HepG2 (cell line): Measurements from ENCODE around the gene RPS8.
"Not testable (repeated sequence)": the region's sequence is repeated elsewhere in the genome, so short reads cannot be mapped to it uniquely, and the experiment has no call there.

Experiments used
- CTCF ChIP-seq: sonication (generic); formaldehyde crosslinking; IDR thresholded peaks from 2 replicates; pipeline ENCODE4 v1.5.0; 2020; ENCODE audit warnings: mild to moderate bottlenecking, missing genetic modification reagents, moderate library complexity
- FOXA1 ChIP-seq, 2 experiments: fragments of 450-650 bp in 1 of 2; sonication (generic) in 1 of 2; formaldehyde crosslinking in 1 of 2; IDR thresholded peaks; 2 replicates each; pipeline versions ENCODE4 v1.4.0 to v1.6.1; 2016 to 2020; ENCODE audit warnings: missing genetic modification reagents in 1 of 2
- JDP2 ChIP-seq: sonication (generic); formaldehyde crosslinking; IDR thresholded peaks from 2 replicates; pipeline ENCODE4 v1.8.1; 2022; ENCODE audit warnings: missing genetic modification reagents, borderline replicate concordance
- MAFG ChIP-seq: sonication (generic); formaldehyde crosslinking; IDR thresholded peaks from 2 replicates; pipeline ENCODE4 v1.5.1; 2020; ENCODE audit warnings: mild to moderate bottlenecking, missing genetic modification reagents
- MTF1 ChIP-seq: sonication (generic); formaldehyde crosslinking; IDR thresholded peaks from 2 replicates; pipeline ENCODE4 v1.5.0; 2020; ENCODE audit warnings: missing genetic modification reagents
- SMAD3 ChIP-seq: sonication (generic); formaldehyde crosslinking; IDR thresholded peaks from 2 replicates; pipeline ENCODE4 v1.4.0; 2020; ENCODE audit warnings: missing genetic modification reagents
- SP4 ChIP-seq: sonication (generic); formaldehyde crosslinking; IDR thresholded peaks from 2 replicates; pipeline ENCODE4 v1.8.1; 2023; ENCODE audit warnings: mild to moderate bottlenecking, missing genetic modification reagents
- SRSF1 ChIP-seq: fragments of 200-400 bp; formaldehyde crosslinking; optimal IDR thresholded peaks from 2 replicates; pipeline ENCODE3; 2017; ENCODE audit warnings: mild to moderate bottlenecking, low read depth, low read length, moderate library complexity
- TCF7 ChIP-seq: sonication (generic); IDR thresholded peaks from 2 replicates; pipeline ENCODE4 v1.6.1; 2016; ENCODE audit warnings: antibody characterized with exemption, low read depth
- ZNF207 ChIP-seq: fragments of 450-650 bp; IDR thresholded peaks from 2 replicates; pipeline ENCODE4 v1.6.1; 2016; ENCODE audit warnings: antibody characterized with exemption, borderline replicate concordance
- ZNF790 ChIP-seq: sonication (generic); formaldehyde crosslinking; IDR thresholded peaks from 2 replicates; pipeline ENCODE4 v1.8.0; 2022; ENCODE audit warnings: missing genetic modification reagents, mild to moderate bottlenecking, borderline replicate concordance
- TF ChIP-seq, protein P1 (sequence below): conservative IDR thresholded peaks from 2 replicates; pipeline ENCODE4 v1.6.1; 2018; ENCODE audit warnings: missing genetic modification reagents
- TF ChIP-seq, protein P2 (sequence below): sonication (generic); formaldehyde crosslinking; IDR thresholded peaks from 2 replicates; pipeline ENCODE4 v1.4.0; 2020; ENCODE audit warnings: missing genetic modification reagents

- not testable (repeated sequence) for TF ChIP-seq ZNF207; ZNF790 (CRISPR knock-in tag); TCF7; CTCF; SMAD3; FOXA1 (IDR thresholded peaks at IDR 0.05); FOXA1 (CRISPR knock-in tag; IDR thresholded peaks at IDR 0.05); JDP2; MTF1 (CRISPR knock-in tag); MAFG (CRISPR knock-in tag); SP4; SRSF1
- TF ChIP-seq, protein P1, sequence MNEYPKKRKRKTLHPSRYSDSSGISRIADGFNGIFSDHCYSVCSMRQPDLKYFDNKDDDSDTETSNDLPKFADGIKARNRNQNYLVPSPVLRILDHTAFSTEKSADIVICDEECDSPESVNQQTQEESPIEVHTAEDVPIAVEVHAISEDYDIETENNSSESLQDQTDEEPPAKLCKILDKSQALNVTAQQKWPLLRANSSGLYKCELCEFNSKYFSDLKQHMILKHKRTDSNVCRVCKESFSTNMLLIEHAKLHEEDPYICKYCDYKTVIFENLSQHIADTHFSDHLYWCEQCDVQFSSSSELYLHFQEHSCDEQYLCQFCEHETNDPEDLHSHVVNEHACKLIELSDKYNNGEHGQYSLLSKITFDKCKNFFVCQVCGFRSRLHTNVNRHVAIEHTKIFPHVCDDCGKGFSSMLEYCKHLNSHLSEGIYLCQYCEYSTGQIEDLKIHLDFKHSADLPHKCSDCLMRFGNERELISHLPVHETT (CRISPR knock-in tag), result not testable (repeated sequence)
- TF ChIP-seq, protein P2, sequence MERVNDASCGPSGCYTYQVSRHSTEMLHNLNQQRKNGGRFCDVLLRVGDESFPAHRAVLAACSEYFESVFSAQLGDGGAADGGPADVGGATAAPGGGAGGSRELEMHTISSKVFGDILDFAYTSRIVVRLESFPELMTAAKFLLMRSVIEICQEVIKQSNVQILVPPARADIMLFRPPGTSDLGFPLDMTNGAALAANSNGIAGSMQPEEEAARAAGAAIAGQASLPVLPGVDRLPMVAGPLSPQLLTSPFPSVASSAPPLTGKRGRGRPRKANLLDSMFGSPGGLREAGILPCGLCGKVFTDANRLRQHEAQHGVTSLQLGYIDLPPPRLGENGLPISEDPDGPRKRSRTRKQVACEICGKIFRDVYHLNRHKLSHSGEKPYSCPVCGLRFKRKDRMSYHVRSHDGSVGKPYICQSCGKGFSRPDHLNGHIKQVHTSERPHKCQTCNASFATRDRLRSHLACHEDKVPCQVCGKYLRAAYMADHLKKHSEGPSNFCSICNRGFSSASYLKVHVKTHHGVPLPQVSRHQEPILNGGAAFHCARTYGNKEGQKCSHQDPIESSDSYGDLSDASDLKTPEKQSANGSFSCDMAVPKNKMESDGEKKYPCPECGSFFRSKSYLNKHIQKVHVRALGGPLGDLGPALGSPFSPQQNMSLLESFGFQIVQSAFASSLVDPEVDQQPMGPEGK (CRISPR knock-in tag), result not testable (repeated sequence)
Measured at GRCh38 chr1:44738953-44739306, 36.4 kb upstream of the RPS8 start.
